ENCODE results near the gene ROBO1. TPM values are rescaled to one million over a fixed set of nuclear protein-coding genes. Genes with fewer than 3 reads are reported as not detected.

Gene ROBO1
- polyA plus RNA-seq, 1 donor (not counting 4 experiments of a cell fraction or from before 2014, with no cell fraction given), result 27.1 TPM

- no peak for DNase-seq (ENCODE audit: low read depth, low spot score)
- H3K4me2 ChIP-seq (ENCODE audit: control insufficient read depth, extremely low read depth, insufficient read depth, low read depth, low read length), result no peak overlapping the region
- H3K4me3 ChIP-seq (ENCODE audit: control insufficient read depth in 2 of 3, extremely low read depth in 1 of 3, insufficient read depth in 2 of 3, low read depth in 1 of 3, low read length in 3 of 3), result no peak overlapping the region
- dilution Hi-C loops (cut with MboI; ENCODE audit: extremely low pct_ligation_motif_present, low sequenced_read_pairs), result no loop called here
- H3K9me1 ChIP-seq (ENCODE audit: control insufficient read depth, extremely low read depth, insufficient read depth, low read length), result no peaks in the 10 kb centered on the region
- H3K9me3 ChIP-seq (ENCODE audit: control insufficient read depth, low read depth, low read length), result no peaks in the 10 kb centered on the region
- H3K9ac ChIP-seq (ENCODE audit: control insufficient read depth, extremely low read depth, insufficient read depth, low read length), result no peak overlapping the region
- H2AFZ ChIP-seq (ENCODE audit: control insufficient read depth, low read length), result no peak overlapping the region
- H3K36me3 ChIP-seq (ENCODE audit: control insufficient read depth in 2 of 2, extremely low read depth in 1 of 2, insufficient read depth in 2 of 2, low read length in 2 of 2), result no peaks in the 10 kb centered on the region
- H4K20me1 ChIP-seq (ENCODE audit: control insufficient read depth, extremely low read depth, insufficient read depth, low read length), result no peaks in the 10 kb centered on the region
- TF ChIP-seq CTCF (optimal IDR thresholded peaks at IDR 0.05 in 1 of 3, IDR thresholded peaks at IDR 0.05 in 1 of 3, conservative IDR thresholded peaks at IDR 0.05 in 1 of 3; ENCODE audit: extremely low read depth in 1 of 3, insufficient read depth in 2 of 3, low read length in 3 of 3) (no peak), EZH2 (IDR thresholded peaks at IDR 0.05; ENCODE audit: low read length) (no peak)
- H3K27ac ChIP-seq (ENCODE audit: control insufficient read depth, insufficient read depth, low read length), result no peak overlapping the region
- H3K27me3 ChIP-seq (ENCODE audit: control insufficient read depth, extremely low read depth, insufficient read depth, low read length), result no peaks in the 10 kb centered on the region
- H3K4me1 ChIP-seq (ENCODE audit: control insufficient read depth, extremely low read depth, insufficient read depth, low read length), result peaks cover 16% of the 10 kb centered on the region
- no peaks in the 10 kb centered on the region for H3K79me2 ChIP-seq (ENCODE audit: control insufficient read depth, insufficient read depth, low read length)
- FAIRE-seq, result no peak
Observed at GRCh38 chr3:78848392-78849288, 919.2 kb downstream of the ROBO1 start.

DNA sequence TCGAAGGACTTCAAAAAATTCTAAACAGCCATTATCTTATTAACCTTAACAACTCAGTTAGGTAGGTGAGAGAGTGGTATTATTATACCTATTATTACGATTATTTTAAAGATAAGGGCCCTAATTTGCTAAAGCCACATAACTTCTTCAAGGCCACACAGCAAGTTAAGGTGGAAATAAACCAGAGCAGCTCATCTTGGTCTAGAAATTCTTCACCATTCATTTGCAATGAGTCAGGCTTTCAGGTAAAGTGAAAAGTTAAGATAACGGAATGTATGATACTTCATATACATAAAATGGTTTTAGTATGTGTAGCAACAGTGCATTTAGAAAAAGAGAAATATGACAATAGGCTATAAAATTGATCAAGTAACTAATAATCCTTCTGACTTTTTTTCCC, 920.2 kb downstream of the ROBO1 start:
- Histone ChIP-seq H3K4me3 (ENCODE audit: control insufficient read depth in 2 of 3, extremely low read depth in 1 of 3, insufficient read depth in 2 of 3, low read depth in 1 of 3, low read length in 3 of 3) (no peak overlapping the region), H3K36me3 (ENCODE audit: control insufficient read depth in 2 of 2, extremely low read depth in 1 of 2, insufficient read depth in 2 of 2, low read length in 2 of 2) (no peaks in the 10 kb centered on the region), H3K4me1 (ENCODE audit: control insufficient read depth, extremely low read depth, insufficient read depth, low read length) (peaks cover 16% of the 10 kb centered on the region), H4K20me1 (ENCODE audit: control insufficient read depth, extremely low read depth, insufficient read depth, low read length) (no peaks in the 10 kb centered on the region), H3K79me2 (ENCODE audit: control insufficient read depth, insufficient read depth, low read length) (no peaks in the 10 kb centered on the region), H3K9me1 (ENCODE audit: control insufficient read depth, extremely low read depth, insufficient read depth, low read length) (no peaks in the 10 kb centered on the region), H3K9me3 (ENCODE audit: control insufficient read depth, low read depth, low read length) (no peaks in the 10 kb centered on the region), H2AFZ (ENCODE audit: control insufficient read depth, low read length) (no peak overlapping the region), H3K4me2 (ENCODE audit: control insufficient read depth, extremely low read depth, insufficient read depth, low read depth, low read length) (peak overlapping the region; percentile 11), H3K27ac (ENCODE audit: control insufficient read depth, insufficient read depth, low read length) (no peak overlapping the region), H3K27me3 (ENCODE audit: control insufficient read depth, extremely low read depth, insufficient read depth, low read length) (no peaks in the 10 kb centered on the region), H3K9ac (ENCODE audit: control insufficient read depth, extremely low read depth, insufficient read depth, low read length) (no peak overlapping the region)
- no peak for DNase-seq (ENCODE audit: low read depth, low spot score)
- dilution Hi-C loops (cut with MboI; ENCODE audit: extremely low pct_ligation_motif_present, low sequenced_read_pairs), result no loop called here
- no peak for FAIRE-seq
- TF ChIP-seq EZH2 (IDR thresholded peaks at IDR 0.05; ENCODE audit: low read length) (no peak), CTCF (optimal IDR thresholded peaks at IDR 0.05 in 1 of 3, IDR thresholded peaks at IDR 0.05 in 1 of 3, conservative IDR thresholded peaks at IDR 0.05 in 1 of 3; ENCODE audit: extremely low read depth in 1 of 3, insufficient read depth in 2 of 3, low read length in 3 of 3) (no peak)
